Measurements from ENCODE around the gene ERO1A. TPM values are rescaled to one million over a fixed set of nuclear protein-coding genes. Genes with fewer than 3 reads are reported as not detected.
"Not testable (repeated sequence)": the region's sequence is repeated elsewhere in the genome, so short reads cannot be mapped to it uniquely, and the experiment has no call there.

Gene ERO1A
- polyA plus RNA-seq, 1 donor: 43.0 TPM

DNA sequence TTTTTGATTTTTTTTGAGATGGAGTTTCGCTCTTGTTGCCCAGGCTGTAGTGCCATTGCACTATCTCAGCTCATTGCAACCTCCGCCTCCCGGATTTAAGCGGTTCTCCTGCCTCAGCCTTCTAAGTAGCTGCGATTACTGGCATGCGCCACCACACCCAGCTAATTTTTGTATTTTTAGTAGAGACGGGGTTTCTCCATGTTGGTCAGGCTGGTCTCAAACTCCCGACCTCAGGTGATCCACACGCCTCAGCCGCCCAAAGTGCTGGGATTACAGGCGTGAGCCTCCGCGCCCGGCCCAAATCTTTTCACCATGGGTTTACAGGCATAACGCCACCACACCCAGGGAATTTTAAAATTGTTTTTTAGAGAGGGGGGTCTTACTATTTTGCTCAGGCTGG is 33.7 kb upstream of the ERO1A start:
- H3K4me3 ChIP-seq (ENCODE audit: low read length); DNase-seq; H3K27me3 ChIP-seq (ENCODE audit: control insufficient read depth, insufficient read depth, low read length); H3K27ac ChIP-seq (ENCODE audit: low read length); H3K9me3 ChIP-seq (ENCODE audit: control insufficient read depth, low read depth, low read length); H3K4me1 ChIP-seq (ENCODE audit: control insufficient read depth, insufficient read depth, low read length): not testable (repeated sequence)
- H3K36me3 ChIP-seq (ENCODE audit: control insufficient read depth, insufficient read depth, low read length): peaks cover 38% of the 10 kb centered on the region
- 100% methylated on average over 1 of the region's 15 CpGs for WGBS (ENCODE audit: insufficient coverage, low lambda C conversion rate)

DNA sequence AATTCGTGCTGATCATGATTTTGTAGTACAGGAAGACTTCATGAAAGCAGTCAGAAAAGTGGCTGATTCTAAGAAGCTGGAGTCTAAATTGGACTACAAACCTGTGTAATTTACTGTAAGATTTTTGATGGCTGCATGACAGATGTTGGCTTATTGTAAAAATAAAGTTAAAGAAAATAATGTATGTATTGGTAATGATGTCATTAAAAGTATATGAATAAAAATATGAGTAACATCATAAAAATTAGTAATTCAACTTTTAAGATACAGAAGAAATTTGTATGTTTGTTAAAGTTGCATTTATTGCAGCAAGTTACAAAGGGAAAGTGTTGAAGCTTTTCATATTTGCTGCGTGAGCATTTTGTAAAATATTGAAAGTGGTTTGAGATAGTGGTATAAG is 32.2 kb upstream of the ERO1A start:
- not testable (repeated sequence) for H3K9me3 ChIP-seq (ENCODE audit: control insufficient read depth, low read depth, low read length); DNase-seq; H3K4me1 ChIP-seq (ENCODE audit: control insufficient read depth, insufficient read depth, low read length); H3K27ac ChIP-seq (ENCODE audit: low read length); H3K4me3 ChIP-seq (ENCODE audit: low read length); H3K27me3 ChIP-seq (ENCODE audit: control insufficient read depth, insufficient read depth, low read length)
- 100% methylated on average over 1 of the region's 2 CpGs for WGBS (ENCODE audit: insufficient coverage, low lambda C conversion rate)
- H3K36me3 ChIP-seq (ENCODE audit: control insufficient read depth, insufficient read depth, low read length): peaks cover 42% of the 10 kb centered on the region

DNA sequence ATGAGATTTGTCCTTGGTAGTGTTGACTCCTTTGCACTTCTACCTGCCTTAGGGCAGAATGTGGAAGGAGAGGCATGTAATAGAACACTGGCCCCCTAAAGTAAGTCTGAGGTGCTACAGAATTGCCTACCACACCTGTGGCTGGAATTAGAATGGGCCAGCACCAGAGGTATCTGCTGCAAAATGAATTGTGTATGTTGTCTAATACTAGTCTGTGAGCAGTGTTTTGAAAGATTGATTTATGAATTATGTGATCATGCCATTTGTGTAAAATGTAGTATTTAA is 28.9 kb upstream of the ERO1A start:
- Histone ChIP-seq H3K9me3 (ENCODE audit: control insufficient read depth, low read depth, low read length) (no peaks in the 10 kb centered on the region), H3K27ac (ENCODE audit: low read length) (no peak overlapping the region), H3K36me3 (ENCODE audit: control insufficient read depth, insufficient read depth, low read length) (peaks cover 66% of the 10 kb centered on the region), H3K4me3 (ENCODE audit: low read length) (no peak overlapping the region), H3K27me3 (ENCODE audit: control insufficient read depth, insufficient read depth, low read length) (no peaks in the 10 kb centered on the region), H3K4me1 (ENCODE audit: control insufficient read depth, insufficient read depth, low read length) (no peaks in the 10 kb centered on the region)
- DNase-seq: no peak

DNA sequence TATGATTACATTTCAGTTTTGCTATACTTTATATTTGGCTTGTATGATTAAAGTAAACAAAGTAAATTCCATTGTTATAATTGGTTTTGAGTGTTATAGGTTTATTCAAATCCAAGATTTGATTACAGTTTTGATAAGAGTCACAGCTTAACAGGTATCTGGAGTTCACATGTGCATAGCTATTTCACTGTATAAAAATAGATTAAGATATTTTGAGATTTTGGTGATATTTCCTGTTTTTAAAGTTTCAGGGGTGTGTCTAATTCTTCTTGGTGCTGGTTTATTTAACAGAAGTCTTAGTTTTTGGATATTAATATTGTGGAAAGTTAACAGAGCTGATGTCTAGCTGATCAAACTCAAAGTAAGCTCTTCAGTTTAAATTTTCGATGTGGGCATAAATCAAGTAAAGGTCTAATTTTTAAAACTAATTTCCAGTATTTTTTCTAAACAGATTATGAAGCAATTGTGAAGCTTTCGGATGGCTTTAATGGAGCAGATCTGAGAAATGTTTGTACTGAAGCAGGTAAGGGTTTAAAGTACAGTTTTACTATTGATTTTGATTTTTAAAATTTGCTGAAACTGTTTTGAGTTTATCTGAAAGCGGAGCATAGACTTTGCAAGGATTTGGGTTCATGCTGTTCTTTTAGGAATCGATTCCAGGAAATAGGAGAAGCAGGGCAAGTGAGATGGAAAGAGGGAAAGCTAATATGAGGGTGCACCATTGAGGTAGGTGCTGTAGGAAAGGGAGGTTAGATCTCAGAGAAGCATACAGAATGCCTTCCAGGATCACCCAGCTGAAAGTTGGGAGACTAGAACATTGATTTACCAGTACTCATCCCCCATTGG is 28.4 kb upstream of the ERO1A start:
- WGBS (ENCODE audit: insufficient coverage, low lambda C conversion rate): 100% methylated on average over 4 of the region's 4 CpGs
- no peaks in the 10 kb centered on the region for H3K9me3 ChIP-seq (ENCODE audit: control insufficient read depth, low read depth, low read length)
- H3K4me3 ChIP-seq (ENCODE audit: low read length): no peak overlapping the region
- peaks cover 64% of the 10 kb centered on the region for H3K36me3 ChIP-seq (ENCODE audit: control insufficient read depth, insufficient read depth, low read length)
- DNase-seq: no peak
- H3K27me3 ChIP-seq (ENCODE audit: control insufficient read depth, insufficient read depth, low read length): no peaks in the 10 kb centered on the region
- H3K4me1 ChIP-seq (ENCODE audit: control insufficient read depth, insufficient read depth, low read length): no peaks in the 10 kb centered on the region
- no peak overlapping the region for H3K27ac ChIP-seq (ENCODE audit: low read length)

DNA sequence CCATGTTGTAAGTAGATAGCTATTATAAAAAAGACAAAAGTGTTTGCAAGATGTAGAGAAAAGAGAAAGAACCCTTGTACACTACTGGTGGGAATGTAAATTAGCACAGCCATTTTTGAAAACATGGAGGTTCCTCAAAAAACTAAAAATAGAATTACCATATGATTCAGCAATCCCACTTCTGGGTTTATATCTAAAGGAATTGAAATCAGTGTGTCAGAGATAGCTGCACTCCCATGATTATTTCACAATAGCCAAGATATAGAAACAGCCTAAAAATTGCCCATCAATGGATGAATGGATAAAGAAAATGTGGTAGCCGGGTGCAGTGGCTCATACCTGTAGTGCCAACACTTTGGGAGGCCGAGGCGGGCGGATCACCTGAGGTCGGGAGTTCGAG is 20.8 kb upstream of the ERO1A start:
- Histone ChIP-seq H3K27ac (ENCODE audit: low read length) (no peak overlapping the region), H3K27me3 (ENCODE audit: control insufficient read depth, insufficient read depth, low read length) (no peaks in the 10 kb centered on the region), H3K4me3 (ENCODE audit: low read length) (no peak overlapping the region), H3K9me3 (ENCODE audit: control insufficient read depth, low read depth, low read length) (no peaks in the 10 kb centered on the region), H3K36me3 (ENCODE audit: control insufficient read depth, insufficient read depth, low read length) (peaks cover 58% of the 10 kb centered on the region), H3K4me1 (ENCODE audit: control insufficient read depth, insufficient read depth, low read length) (no peaks in the 10 kb centered on the region)
- no CpG with 5 or more reads among the region's 6 CpGs for WGBS (ENCODE audit: insufficient coverage, low lambda C conversion rate)
- DNase-seq: no peak

DNA sequence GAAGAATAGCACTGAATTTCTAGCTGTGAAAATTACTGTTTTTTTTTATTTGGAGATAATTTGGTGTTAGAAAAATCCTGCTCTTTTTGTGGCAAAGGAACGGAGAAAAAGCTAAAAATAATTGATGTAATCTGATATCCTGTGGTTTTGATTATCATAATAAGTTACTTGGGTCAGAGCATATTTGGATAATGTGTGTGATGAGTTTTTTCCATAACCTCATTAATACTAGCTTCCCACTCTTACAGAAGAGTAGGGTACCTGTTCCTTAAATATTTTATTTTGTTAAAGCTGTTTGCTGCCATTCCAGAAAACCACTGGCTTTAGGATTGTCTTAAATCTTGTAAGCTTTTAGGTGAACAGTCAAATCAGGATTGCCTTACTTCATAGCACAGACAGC is 16.3 kb upstream of the ERO1A start:
- H3K9me3 ChIP-seq (ENCODE audit: control insufficient read depth, low read depth, low read length): no peaks in the 10 kb centered on the region
- no peaks in the 10 kb centered on the region for H3K4me1 ChIP-seq (ENCODE audit: control insufficient read depth, insufficient read depth, low read length)
- H3K27me3 ChIP-seq (ENCODE audit: control insufficient read depth, insufficient read depth, low read length): no peaks in the 10 kb centered on the region
- no peak overlapping the region for H3K27ac ChIP-seq (ENCODE audit: low read length)
- no peak for DNase-seq
- 92% methylated on average over 1 of the region's 1 CpG for WGBS (ENCODE audit: insufficient coverage, low lambda C conversion rate)
- H3K36me3 ChIP-seq (ENCODE audit: control insufficient read depth, insufficient read depth, low read length): peaks cover 51% of the 10 kb centered on the region
- H3K4me3 ChIP-seq (ENCODE audit: low read length): no peak overlapping the region

DNA sequence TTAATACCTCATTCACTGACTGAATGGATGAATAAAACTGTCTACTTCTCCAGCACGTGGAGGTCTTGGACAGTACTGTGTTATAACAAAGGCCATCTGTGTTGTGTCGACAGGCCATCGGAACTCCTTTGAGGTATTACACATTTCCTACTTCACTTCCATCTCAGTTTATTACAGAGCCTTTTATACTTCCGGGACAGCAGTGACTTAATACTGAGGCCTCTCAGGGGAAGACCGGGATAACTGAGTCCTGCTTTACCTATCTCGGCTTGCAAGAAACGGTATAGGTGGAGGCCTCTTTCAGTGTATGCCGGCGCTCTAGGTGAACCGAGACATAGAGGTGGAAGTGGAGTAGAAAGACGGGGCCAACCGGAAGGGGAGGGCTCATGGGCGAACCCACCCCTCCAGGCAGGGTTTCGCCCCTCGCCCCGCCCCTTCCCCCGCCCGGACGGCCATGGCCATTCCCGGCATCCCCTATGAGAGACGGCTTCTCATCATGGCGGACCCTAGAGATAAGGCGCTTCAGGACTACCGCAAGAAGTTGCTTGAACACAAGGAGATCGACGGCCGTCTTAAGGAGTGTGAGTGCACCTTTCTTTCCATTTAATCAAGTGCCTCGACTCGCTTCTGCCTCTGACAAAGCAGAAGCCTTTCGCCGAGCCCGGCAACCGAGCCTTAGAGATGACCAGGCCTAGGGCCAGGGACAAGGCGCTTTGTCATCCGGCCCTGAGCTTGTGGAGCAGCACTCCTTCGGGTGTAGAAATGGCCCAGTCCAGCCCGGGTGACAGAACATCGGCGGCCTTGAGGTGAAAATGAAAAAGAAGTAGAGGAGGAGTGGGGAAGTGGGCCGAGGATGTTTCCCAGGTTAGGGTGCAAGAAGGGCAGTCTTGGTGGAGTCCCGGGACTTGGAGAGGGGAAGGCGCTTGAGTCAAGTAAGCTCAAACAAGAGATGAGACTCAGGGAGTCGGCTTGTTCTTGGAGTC is 11.7 kb upstream of the ERO1A start, which contains the start of gene PSMC6:
Gene PSMC6, plus strand, starts transcription at position 477 of the 983 bp plus-strand sequence. Its CDS starts 20 bp downstream, at position 497.
- WGBS (ENCODE audit: insufficient coverage, low lambda C conversion rate): no CpG with 5 or more reads among the region's 43 CpGs
- no peaks in the 10 kb centered on the region for H3K9me3 ChIP-seq (ENCODE audit: control insufficient read depth, low read depth, low read length)
- peak within 1 kb of the TSS; percentile 93 for H3K27ac ChIP-seq (ENCODE audit: low read length)
- peak within 1 kb of the TSS; percentile 71 for H3K4me3 ChIP-seq (ENCODE audit: low read length)
- H3K36me3 ChIP-seq (ENCODE audit: control insufficient read depth, insufficient read depth, low read length): peaks cover 20% of the 10 kb centered on the region
- peaks cover 6% of the 10 kb centered on the region for H3K4me1 ChIP-seq (ENCODE audit: control insufficient read depth, insufficient read depth, low read length)
- peak; percentile 93 to 96 for DNase-seq
- no peaks in the 10 kb centered on the region for H3K27me3 ChIP-seq (ENCODE audit: control insufficient read depth, insufficient read depth, low read length)

DNA sequence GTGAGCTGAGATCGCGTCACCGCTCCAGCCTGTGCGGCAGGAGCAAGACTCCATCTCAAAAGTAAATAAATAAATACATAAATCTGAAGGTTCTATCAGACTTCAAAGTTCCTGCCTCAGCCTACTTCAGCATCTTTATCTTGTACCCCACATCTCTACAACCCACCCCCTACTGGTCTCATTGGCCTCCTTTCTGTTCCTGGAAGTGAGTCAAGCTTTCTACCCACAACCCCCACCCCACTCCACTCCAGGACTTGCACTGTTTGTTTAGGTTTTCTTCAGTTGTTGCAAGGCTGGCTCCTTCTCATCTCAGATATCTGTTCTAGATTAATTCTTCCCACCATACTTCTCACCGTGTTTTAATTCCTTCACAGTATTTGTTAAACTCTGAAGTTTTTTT is 10.9 kb upstream of the ERO1A start:
- Histone ChIP-seq H3K27me3 (ENCODE audit: control insufficient read depth, insufficient read depth, low read length) (no peaks in the 10 kb centered on the region), H3K9me3 (ENCODE audit: control insufficient read depth, low read depth, low read length) (no peaks in the 10 kb centered on the region), H3K4me1 (ENCODE audit: control insufficient read depth, insufficient read depth, low read length) (peaks cover 8% of the 10 kb centered on the region), H3K36me3 (ENCODE audit: control insufficient read depth, insufficient read depth, low read length) (peaks cover 15% of the 10 kb centered on the region), H3K27ac (ENCODE audit: low read length) (peak overlapping the region; percentile 93), H3K4me3 (ENCODE audit: low read length) (peak overlapping the region; percentile 71)
- peak; percentile 12 to 17 for DNase-seq
- WGBS (ENCODE audit: insufficient coverage, low lambda C conversion rate): 60% methylated on average over 1 of the region's 5 CpGs

DNA sequence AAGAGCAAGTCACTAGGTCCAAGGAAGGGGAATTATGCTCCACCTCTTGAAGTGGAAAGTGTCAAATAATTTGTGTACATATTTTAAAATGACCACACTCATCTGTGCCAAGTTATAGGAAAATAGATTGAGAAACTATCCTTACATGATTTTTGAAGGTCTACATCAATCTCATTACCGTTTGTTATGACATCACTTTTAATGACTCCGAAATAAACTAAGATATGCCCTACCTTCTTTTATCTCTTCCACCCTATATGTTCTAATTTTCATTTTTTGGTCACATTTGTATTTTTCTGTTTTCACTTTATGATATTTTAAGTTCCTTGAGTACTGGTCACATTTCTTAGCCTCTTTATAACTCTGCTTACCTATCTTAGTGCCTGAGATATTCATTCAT is 8.3 kb upstream of the ERO1A start:
- no peak overlapping the region for H3K27ac ChIP-seq (ENCODE audit: low read length)
- peaks cover 20% of the 10 kb centered on the region for H3K4me1 ChIP-seq (ENCODE audit: control insufficient read depth, insufficient read depth, low read length)
- WGBS (ENCODE audit: insufficient coverage, low lambda C conversion rate): 96% methylated on average over 2 of the region's 2 CpGs
- no peak for DNase-seq
- no peaks in the 10 kb centered on the region for H3K27me3 ChIP-seq (ENCODE audit: control insufficient read depth, insufficient read depth, low read length)
- H3K4me3 ChIP-seq (ENCODE audit: low read length): no peak overlapping the region
- H3K36me3 ChIP-seq (ENCODE audit: control insufficient read depth, insufficient read depth, low read length): peaks cover 1% of the 10 kb centered on the region
- no peaks in the 10 kb centered on the region for H3K9me3 ChIP-seq (ENCODE audit: control insufficient read depth, low read depth, low read length)

DNA sequence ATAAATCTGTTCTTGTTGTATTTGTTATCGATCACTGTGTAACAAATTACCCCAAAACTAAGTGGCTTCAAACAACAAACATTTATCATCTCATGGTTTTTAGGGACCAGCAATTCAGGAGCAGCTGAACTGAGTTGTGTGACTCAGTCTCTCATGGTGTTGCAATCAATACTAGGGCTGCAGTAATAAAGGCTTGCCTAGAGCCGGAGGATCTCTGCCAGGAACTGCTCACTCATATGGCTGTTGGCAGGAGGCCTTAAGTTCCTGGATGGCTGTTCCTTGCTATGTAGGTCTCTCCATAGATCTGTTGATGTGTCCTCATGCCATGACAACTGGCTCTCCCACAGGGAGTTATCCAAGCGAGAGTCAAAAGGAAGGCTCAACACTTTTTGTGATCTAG is 7.9 kb upstream of the ERO1A start:
- Histone ChIP-seq H3K36me3 (ENCODE audit: control insufficient read depth, insufficient read depth, low read length) (no peaks in the 10 kb centered on the region), H3K4me1 (ENCODE audit: control insufficient read depth, insufficient read depth, low read length) (peaks cover 20% of the 10 kb centered on the region), H3K4me3 (ENCODE audit: low read length) (no peak overlapping the region), H3K9me3 (ENCODE audit: control insufficient read depth, low read depth, low read length) (no peaks in the 10 kb centered on the region), H3K27me3 (ENCODE audit: control insufficient read depth, insufficient read depth, low read length) (no peaks in the 10 kb centered on the region), H3K27ac (ENCODE audit: low read length) (peak overlapping the region; percentile 17)
- peak; percentile 23 to 51 for DNase-seq
- WGBS (ENCODE audit: insufficient coverage, low lambda C conversion rate): 100% methylated on average over 1 of the region's 3 CpGs

All from large intestine (tissue), 3 donors.